ENCODE measurements around the gene VPS45.

DNA sequence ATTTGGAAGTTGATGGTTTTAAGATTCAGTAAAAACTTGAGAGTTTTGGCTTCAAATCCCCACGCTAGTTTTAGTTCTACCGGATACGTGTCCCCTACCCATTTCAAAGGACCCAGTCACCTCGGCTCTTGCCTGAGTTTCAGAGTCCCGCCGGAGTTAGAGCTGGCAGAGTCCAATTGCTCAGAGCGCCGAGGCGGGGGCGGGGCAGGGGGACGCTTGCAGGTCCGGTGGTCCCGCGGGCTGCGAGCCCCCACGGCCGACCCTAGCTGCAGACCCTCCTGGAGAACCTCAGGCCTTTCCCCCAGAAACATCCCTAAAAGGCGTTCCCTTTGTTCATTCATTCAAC is 765 bp upstream of the VPS45 start:
- TF ChIP-seq, protein P1, sequence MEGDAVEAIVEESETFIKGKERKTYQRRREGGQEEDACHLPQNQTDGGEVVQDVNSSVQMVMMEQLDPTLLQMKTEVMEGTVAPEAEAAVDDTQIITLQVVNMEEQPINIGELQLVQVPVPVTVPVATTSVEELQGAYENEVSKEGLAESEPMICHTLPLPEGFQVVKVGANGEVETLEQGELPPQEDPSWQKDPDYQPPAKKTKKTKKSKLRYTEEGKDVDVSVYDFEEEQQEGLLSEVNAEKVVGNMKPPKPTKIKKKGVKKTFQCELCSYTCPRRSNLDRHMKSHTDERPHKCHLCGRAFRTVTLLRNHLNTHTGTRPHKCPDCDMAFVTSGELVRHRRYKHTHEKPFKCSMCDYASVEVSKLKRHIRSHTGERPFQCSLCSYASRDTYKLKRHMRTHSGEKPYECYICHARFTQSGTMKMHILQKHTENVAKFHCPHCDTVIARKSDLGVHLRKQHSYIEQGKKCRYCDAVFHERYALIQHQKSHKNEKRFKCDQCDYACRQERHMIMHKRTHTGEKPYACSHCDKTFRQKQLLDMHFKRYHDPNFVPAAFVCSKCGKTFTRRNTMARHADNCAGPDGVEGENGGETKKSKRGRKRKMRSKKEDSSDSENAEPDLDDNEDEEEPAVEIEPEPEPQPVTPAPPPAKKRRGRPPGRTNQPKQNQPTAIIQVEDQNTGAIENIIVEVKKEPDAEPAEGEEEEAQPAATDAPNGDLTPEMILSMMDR (IDR thresholded peaks at IDR 0.05; ENCODE audit: low read depth, low read length, missing input control), result no peak
- no peak for TF ChIP-seq TAF1 (conservative IDR thresholded peaks at IDR 0.05)
- TF ChIP-seq GABPA (IDR thresholded peaks at IDR 0.05 in 1 of 2, conservative IDR thresholded peaks at IDR 0.05 in 1 of 2), result no peak
- TF ChIP-seq, protein P2, sequence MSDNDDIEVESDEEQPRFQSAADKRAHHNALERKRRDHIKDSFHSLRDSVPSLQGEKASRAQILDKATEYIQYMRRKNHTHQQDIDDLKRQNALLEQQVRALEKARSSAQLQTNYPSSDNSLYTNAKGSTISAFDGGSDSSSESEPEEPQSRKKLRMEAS (IDR thresholded peaks at IDR 0.05), result no peak
- TF ChIP-seq YY1 (IDR thresholded peaks at IDR 0.05), result no peak
- no peak for TF ChIP-seq SP1 (IDR thresholded peaks at IDR 0.05)
- TF ChIP-seq, protein P3, sequence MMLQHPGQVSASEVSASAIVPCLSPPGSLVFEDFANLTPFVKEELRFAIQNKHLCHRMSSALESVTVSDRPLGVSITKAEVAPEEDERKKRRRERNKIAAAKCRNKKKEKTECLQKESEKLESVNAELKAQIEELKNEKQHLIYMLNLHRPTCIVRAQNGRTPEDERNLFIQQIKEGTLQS (IDR thresholded peaks at IDR 0.05), result no peak
